GM18858 (cell line): Measurements from ENCODE around the gene MTHFD1L.
"Not testable (repeated sequence)": the region's sequence is repeated elsewhere in the genome, so short reads cannot be mapped to it uniquely, and the experiment has no call there.

Experiments
- ATAC-seq: cut with Tn5 transposase; IDR thresholded peaks from one replicate; pipeline ENCODE4 v1.9.1; 2021; ENCODE audit not compliant: unreplicated experiment

Gene MTHFD1L

GRCh38 chr6:151036869-151037680, 171.6 kb downstream of the MTHFD1L start:
- no peak for ATAC-seq

DNA sequence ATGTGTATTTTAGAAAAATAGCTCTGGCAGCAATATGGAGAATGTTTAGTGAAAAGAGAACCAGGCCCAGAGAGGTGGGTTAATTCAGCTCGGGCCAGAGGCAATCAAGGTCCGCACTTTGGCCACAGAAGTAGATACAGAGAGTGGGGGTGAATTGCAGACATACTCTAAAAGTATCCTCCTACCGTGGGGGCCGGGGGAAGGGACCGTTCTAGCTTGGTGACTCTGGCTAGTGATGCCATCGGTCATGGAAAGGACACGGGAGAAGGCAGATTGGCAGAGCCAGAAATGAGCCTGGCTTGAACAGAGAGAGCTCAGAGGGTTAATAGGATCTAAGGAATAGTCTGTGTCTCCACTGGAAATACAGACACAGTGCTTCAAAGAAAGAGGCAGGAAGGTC, 173.1 kb downstream of the MTHFD1L start:
- no peak for ATAC-seq

- not testable (repeated sequence) for ATAC-seq
These were observed 175.5 kb downstream of the MTHFD1L start for GRCh38 chr6:151040888-151041521.

DNA sequence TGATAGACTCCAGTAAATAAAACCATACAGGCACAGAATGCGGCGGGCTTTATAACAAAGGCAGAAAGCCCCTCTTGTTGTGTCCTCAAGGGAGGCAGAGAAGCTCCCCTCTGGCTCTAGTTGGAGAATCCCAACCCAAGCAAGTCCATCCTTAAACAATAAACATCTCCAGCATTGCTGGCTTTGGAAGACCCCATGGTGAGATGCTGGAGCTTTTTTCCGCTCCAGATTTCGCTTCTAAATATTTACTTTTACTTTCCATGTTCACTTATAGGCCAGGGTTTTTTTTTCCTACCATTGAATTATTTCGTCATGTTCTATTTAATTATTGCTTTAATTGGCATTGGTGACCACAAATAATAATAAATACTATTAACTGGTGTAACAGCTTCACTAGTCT, 176.2 kb downstream of the MTHFD1L start:
- no peak for ATAC-seq

DNA sequence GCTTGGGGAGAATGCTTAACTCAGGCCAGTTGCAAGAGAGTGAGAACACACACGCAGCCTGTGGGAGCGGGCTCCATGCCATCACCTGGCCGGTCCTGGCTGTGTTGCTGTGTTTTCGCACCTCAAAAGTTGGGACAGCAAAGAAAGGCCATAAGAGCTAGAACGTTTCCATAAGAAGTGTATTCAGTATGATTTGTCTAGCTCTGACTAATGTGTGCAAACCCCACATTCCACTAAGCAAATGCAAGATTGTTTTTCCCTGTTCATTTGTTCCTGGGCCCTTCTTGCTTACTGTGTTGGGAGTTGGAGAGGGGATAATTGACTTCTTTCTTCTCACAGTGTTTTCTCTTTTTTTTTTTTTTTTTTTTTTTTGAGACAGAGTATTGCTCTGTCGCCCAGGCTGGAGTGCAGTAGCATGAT, 177.4 kb downstream of the MTHFD1L start:
- ATAC-seq, result not testable (repeated sequence)

- ATAC-seq, result no peak
These were observed 178.4 kb downstream of the MTHFD1L start for GRCh38 chr6:151043944-151044343.

GRCh38 chr6:151044465-151045441, 179.3 kb downstream of the MTHFD1L start:
- ATAC-seq, result no peak

DNA sequence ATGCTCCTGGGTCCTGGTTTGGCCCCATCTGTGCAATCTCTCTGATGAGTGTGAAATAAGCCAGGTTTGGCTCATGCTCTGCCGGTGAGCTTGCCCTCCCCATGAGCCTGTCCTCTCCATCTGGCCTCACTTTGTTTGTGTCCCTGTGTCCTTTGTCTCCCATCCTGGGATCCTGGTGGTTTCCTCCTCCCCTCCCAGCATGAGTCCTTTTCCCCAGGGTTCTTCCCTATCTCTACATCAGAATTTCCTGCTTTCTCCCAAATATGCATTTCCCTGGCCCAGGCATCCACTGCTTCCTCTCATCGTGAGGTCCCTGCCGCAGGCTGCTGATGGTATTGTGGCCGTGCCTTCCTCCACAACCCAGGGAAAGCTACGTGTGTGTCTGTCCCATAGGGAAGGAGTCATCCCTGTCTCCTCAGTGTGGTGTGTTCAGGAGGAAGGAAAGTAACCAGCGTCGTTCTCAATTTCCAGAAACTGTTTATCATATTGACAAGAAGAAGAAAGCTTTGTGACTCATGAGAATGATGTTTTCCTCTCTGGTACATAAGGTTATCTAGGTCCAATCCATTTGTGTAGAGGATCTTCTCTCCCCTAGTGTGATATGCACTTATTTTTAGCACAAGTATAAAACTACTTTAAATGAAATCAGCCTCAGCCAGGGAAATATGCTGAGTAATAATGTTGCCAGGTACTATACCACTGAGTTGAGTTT, 180.2 kb downstream of the MTHFD1L start:
- not testable (repeated sequence) for ATAC-seq

GRCh38 chr6:151051164-151051563, 185.7 kb downstream of the MTHFD1L start:
- ATAC-seq, result no peak

DNA sequence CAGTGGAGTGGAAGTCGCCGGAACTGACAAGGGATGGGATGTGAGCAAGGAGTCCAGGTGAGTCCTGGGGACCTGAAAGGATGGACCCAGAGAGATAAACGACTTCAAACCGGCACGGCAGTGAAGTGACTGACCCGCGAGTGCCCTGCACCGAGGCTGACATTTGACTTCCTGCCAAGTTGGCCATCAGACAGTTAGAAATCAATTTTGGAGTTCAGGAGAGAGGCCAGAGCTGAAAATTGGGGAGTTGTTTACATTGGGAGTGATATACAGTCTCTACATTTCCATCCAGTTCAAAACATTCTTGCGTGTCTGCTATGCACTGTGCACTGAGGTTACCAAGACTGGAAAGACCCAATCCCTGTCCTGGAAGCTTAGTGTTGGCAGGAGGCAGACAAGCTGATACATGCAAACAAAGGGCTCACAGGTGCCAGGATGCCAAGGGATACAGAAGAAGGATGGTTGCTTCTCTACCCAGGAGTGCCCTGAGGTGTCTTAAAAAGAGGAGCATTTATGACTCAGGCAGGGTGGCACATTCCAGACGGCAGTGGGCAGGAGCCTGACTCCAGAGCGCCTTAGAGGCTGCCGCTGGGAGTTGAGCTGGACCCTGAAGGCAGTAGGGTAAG, 186.6 kb downstream of the MTHFD1L start:
- ATAC-seq, result no peak

- ATAC-seq, result no peak
These were observed 188.8 kb downstream of the MTHFD1L start for GRCh38 chr6:151054306-151054705.

DNA sequence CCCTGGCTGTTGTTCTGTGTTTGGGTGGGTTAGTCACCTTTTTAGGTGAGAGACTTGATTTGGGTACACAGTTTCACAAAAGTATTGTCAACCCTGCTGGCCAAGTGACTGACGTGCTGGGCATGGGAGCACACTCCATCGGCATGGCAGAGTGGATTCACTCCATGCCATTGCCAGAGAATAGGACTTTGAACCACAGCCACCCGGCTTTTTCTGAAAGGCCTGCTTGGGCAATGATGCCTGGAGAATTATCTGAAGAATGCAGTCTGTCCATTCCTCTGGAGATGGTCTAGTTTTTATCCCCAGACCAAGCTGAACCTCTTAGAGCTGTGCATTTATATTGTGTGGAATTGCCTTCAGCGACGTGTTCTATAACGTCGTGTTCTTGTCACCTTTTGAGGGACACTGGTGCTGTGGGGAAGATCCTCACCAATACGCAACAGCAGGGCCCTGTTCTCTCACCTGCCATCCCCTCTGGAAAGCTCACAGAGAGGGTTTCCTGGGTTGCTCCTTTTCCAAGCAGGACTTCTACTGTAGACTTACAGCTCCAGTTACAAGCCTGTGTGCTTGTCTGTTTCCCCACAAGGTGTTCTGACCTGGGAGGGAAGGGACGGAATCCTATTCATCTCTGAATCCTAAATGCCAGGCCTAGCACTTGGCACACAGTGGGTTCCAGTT, 190.9 kb downstream of the MTHFD1L start:
- no peak for ATAC-seq

DNA sequence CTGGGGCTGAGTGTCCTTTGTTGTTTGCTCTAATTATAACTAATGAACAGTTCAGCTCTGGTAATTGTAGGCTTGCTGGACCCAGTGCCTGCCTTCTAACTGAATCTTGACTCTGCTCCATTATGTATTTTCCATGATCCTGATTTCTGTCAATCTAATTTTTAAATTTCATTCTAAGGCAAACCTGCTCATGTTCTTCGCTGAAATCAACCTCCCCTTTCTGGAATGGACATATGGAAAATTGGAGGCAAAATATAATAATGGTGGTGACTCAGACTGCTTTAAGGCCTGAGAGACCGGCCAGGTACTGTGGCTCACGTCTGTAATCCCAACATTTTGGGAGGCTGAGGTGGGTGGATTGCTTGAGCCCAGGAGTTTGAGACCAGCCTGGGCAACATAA, 191.6 kb downstream of the MTHFD1L start:
- ATAC-seq, result no peak

- ATAC-seq, result no peak
These were observed 192.7 kb downstream of the MTHFD1L start for GRCh38 chr6:151058021-151058733.

DNA sequence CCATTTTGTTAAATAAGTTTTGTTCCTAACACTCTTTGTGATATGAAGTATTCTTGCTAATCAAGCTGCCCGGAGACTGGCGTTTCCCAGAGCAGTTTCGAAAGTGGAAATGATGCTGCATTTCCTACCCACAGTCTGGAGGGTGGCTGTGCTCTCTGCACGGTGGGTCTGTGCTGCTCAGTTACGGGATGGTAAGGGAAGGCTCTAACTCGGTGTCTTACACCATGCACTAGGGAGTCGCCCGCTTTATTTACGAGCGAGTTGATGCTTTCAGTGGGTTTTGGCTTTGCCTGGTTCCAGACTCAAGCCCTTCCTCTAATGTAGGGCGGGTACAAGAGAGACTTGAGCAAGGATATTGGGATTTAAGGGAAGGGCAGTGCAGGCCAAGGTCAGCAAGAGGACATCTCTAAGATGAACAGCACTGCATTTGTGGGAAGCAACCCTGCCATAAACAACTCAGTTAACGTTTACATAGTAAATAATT, 194.2 kb downstream of the MTHFD1L start:
- ATAC-seq, result no peak

GRCh38 chr6:151060096-151060765, 194.7 kb downstream of the MTHFD1L start:
- ATAC-seq, result no peak

DNA sequence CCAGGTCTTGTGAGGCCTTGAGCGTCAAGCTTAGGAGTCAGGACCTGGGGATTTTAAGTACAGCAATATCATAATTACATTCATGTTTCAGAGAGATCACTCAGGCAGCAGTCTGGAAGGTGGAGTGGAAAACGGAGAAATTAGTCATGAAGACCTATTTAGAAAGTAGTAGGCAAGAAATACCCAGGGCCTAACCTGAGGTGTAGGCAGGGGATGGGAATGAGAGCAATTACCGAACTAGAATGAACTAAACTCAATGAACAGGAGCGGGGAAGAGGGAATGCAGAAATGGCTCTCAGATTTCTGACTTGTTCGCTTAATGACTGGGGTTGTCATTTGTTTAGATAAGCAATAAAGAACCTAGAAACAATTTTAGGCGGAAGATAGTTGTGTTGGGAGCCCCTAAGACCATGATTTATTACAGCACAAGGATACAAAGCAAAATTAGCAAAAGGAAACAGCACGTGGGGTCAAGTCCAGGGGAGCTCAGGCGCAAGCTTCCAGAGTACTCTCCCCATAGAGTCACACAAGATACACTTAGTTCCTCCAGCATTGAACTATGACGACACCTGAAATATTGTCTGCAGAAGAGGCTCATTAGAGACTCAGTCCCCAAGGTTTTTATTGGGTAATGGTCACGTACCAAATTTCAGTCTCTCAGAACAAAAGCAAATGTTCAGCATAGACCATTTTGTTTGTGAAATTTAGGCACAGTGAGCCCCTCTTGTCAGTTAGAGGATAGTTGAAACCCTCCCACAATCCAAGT, 195.4 kb downstream of the MTHFD1L start:
- ATAC-seq, result no peak

- no peak for ATAC-seq
These were observed 197.8 kb downstream of the MTHFD1L start for GRCh38 chr6:151063352-151063751.
